Muscle of arm (tissue), 14 donors: ENCODE data around the gene BMAL2. TPM values are rescaled to one million over a fixed set of nuclear protein-coding genes. Genes with fewer than 3 reads are reported as not detected.

Experiments
- DNase-seq: peaks from one replicate; pipeline ENCODE4 v3.0.0-alpha.2; 2013
- long read RNA-seq, 11 donors: transcript quantifications; one replicate each; lab custom pipeline, GENCODE V29; 2026
- polyA plus RNA-seq, 12 donors: library from polyadenylated mRNA; unstranded; fragments of 120-200 nt; gene quantifications; one replicate each; pipeline ENCODE4 v1.2.1, GENCODE V29; 2013; ENCODE audit not compliant: insufficient read length in 12 of 12

The BMAL2 gene, protein sequence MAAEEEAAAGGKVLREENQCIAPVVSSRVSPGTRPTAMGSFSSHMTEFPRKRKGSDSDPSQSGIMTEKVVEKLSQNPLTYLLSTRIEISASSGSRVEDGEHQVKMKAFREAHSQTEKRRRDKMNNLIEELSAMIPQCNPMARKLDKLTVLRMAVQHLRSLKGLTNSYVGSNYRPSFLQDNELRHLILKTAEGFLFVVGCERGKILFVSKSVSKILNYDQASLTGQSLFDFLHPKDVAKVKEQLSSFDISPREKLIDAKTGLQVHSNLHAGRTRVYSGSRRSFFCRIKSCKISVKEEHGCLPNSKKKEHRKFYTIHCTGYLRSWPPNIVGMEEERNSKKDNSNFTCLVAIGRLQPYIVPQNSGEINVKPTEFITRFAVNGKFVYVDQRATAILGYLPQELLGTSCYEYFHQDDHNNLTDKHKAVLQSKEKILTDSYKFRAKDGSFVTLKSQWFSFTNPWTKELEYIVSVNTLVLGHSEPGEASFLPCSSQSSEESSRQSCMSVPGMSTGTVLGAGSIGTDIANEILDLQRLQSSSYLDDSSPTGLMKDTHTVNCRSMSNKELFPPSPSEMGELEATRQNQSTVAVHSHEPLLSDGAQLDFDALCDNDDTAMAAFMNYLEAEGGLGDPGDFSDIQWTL
- 1 to 10 TPM in 10 of 12 donors, not detected in 2; 1.4 to 4.7 (median 1.9) TPM for polyA plus RNA-seq
- long read RNA-seq, donor 1, partial matches to known transcripts, result 0 of 1 reads
- long read RNA-seq, donor 1, other reads (novel, unspliced or antisense), result 0 of 1 reads
- long read RNA-seq, donor 2, partial matches to known transcripts, result 0 of 2 reads
- long read RNA-seq, donor 2, other reads (novel, unspliced or antisense), result 0 of 2 reads
- long read RNA-seq, donor 3, result 0 reads
- long read RNA-seq, donor 4, result 0 reads
- long read RNA-seq, donor 5, result 0 reads
- long read RNA-seq, donor 6, result 0 reads
- long read RNA-seq, donor 7, result 0 reads
- long read RNA-seq, donor 8, result 0 reads
- long read RNA-seq, donor 9, result 0 reads
- long read RNA-seq, donor 10, result 0 reads
- long read RNA-seq, donor 11, result 0 reads

DNA sequence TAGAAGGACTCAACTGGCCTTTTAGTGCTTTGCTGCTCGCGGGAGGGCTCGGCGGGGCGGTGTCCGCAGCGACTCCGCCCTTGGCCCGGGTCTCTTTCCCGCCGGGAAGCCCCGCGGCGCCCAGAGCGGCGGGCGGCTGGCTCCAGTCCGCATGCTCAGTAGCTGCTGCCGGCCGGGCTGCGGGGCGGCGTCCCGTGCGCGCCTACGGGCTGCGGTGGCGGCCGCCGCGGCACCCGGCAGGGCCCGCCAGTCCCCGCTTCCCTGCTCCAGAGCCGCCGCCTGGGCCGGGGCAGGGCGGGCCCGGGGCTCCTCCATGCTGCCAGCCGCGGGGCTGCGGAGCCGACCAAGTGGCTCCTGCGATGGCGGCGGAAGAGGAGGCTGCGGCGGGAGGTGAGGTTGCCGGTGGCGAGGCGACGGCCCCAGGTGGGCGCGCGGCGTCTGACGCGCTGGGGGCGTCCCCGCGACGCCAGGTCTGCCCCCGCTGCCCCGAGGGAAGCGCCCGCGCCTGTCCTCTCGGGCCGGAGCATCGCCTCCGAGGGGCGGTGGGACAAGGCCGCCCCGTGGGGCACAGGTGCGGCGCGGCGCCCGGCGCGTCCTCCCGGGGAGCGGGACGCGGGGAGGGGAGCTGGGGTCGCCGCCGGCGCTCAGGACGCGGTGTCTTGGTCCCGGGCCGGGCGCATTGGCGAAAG is at the start of gene BMAL2:
Gene BMAL2, plus strand, starts transcription at position 123 of the 689 bp plus-strand sequence. Its CDS starts 237 bp downstream, at position 360.
- no peak for DNase-seq

DNA sequence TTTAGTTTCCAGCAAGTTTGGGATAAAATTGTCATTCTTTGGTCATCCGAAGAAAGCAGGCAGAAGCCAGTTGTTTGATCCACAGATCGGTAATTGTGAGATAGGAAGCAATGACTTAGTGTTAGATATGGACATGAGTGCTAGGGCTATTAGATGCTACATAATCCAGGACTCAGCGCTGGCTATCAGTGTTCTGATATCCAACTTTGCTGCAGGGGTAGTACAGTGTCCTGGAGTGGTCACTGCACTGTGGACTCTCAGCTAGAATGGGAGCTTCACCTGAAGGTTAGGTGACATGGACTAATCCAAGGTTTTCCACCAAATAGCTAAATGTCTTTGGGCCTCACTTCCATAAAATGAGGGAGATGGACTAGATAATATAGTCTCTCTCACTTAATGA is 48.6 kb upstream of the BMAL2 start:
- DNase-seq, result no peak

DNA sequence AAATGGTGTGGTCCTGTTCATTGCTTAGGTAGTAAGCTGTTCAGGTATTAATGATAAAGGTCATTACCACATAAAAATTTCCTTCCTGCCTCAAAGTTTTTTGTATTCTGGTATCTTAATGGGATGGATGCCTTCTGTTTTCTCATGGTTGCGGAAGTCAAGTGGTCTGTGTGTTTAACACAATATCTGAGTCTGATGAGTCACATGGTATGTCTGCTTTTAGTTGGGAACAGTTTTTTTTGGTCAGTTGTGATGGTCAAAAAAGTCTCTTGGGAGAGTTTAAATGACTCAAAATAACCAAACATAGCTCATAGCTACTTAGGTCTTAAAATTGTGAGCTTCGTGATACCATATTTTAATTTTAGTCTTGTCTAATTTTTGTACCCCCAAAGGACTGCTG is 47.9 kb upstream of the BMAL2 start:
- DNase-seq, result no peak

DNA sequence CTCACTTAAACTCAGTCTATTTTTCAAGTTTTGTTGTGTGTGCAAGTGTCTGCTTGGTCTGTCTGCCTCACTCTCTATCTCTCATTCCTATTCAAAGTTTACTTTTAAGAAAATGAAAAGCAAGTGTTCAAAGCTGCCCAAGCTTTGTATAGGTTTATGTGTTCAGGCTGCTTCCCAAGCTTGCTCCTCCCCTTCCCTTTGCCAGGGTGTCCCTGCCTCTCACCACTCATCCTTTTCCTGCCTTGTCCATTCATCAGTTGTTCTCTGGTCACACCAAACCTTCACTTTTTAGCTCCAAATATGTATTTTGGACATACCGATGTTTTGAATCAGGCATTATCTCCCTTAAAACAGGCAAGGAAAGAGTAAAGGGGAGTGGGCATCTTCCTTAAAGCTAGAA is 47.2 kb upstream of the BMAL2 start:
- DNase-seq, result no peak

DNA sequence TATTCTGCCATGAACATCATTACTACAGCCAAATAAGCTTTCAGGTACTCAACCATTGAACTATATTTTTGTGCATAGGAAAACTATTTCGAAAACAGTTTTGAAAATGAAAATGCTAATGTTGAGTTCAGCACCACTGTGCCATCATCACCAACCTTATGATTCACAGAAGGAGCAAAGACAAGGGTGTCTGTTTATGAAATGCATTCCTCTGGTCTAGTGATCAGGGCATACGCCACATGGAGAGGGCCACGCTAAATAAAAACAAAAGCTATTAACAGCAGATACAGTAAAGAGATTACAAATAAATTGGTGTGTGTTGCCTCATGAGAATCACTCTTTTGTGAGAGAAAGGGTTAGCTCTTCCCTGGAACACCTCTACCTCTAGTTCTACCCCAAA is 43.2 kb upstream of the BMAL2 start:
- DNase-seq, result no peak

DNA sequence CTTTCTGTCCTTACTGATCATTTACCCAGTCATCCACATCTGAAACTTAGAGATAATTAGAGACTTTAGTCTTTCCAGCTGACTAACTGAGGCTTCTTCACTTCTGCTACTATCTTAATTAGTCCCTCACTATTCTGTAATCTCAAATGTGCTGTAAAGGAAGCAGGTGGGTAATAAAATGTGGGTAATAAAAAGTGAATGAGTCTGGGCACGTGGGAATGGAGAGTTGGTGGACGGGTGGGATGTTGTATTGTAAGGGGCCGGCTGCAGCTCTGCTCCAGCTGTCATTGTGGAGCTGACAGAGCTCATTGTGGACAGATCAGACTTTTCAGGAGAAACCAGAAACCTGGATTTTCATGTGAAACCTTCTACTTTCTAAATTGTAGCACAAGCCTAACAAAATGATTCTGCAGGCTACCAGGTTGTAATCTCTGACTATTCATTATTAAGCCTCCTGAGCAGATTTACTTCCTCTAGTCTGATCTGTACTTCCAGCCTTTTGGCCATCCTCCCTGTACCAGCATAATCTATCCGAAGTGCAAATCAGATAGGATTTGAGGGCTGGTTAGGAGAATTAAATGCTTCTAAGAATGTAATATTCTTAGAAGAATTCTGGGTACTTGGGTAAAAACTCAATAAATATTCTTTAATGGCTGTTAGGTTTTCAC is 42.0 kb upstream of the BMAL2 start:
- DNase-seq, result no peak

DNA sequence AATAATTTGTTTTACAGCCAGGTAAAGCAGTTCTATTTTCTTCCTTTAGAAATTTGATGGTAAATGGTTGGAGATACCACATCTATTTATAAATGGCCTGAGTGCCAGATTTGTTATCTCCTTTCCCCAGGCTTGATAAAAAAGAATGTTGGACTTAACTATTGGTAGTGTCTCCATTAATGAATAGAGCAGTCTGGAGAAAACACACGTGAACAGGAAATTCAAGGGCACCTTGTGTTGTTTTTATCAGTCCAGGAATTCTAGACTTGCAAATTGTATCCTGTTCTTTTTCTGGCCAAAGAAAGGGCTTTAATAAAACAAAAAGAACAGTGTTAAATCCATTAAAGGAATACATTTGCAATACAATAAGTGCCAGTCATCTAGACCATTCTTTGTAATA is 40.8 kb upstream of the BMAL2 start:
- DNase-seq, result no peak

DNA sequence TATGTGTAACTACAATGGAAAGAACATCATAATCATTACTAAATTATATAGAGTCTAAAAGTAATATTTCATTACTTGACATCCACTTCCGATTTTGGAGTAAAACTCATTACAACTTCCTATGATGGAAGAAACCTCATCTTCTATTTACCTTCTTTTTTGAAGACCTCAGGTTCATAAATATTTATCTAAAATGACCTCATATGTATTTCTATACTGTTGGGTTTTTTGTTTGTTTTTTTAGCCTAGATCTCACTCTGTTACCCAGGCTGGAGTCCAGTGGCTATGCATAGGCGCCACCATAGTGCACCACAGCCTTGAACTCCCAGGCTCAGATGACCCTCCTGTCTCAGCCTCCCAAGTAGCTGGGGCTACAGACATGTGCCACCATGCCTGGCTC is 39.9 kb upstream of the BMAL2 start:
- no peak for DNase-seq

DNA sequence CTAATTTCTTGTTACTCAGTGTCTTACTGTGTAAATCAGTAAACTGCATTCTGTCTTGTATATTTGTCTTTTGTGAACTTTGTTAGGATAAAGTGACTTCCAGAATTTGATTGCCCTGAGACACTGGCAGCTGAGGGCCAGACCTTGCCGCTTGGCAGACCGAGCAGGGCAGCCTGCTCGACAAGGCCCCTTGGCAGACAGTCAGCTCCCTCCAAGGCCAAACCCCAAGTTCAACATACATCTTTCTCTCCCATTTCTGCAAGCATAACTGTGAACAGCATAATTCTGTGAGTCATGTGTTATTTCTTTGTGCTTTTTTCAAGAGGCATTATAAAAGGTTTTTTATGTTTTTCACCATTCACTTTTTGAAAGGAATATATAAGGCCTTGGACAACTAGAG is 39.2 kb upstream of the BMAL2 start:
- no peak for DNase-seq

DNA sequence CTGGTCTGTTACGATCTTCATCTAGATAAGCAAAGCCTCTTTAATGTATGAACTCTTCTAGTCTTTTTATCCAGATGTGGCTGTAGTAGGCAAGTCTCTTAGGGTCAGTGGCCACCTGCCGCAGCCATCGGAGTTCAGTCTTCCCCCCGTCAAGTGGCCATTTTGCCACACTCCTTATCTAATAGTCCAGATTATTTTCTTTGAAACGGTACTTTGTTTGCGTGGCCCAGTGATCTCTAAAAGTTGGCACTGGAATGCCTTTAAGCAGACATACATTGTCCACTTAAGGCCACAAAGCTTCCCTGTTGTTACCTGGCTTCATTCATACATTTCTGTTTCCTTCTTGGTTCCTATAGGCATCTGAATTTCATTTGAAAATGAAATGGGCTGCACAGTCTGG is 36.0 kb upstream of the BMAL2 start:
- DNase-seq, result no peak

DNA sequence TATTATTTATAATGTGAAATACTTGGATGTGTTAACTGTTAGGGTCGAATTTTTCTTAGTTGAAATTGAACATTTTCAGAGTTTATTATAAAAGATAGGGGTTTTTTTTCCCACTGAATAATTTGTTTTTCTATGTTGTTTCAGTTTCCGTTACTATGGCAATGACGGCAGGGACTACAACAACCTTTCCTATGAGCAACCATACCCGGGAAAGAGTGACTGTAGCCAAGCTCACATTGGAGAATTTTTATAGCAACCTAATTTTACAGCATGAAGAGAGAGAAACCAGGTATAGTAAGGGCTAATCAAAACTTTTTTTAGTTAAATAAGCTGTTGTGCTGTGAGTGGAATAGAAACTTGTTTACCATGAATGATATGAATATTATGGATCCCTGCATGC is 35.1 kb upstream of the BMAL2 start:
- DNase-seq, result peak; percentile 11

DNA sequence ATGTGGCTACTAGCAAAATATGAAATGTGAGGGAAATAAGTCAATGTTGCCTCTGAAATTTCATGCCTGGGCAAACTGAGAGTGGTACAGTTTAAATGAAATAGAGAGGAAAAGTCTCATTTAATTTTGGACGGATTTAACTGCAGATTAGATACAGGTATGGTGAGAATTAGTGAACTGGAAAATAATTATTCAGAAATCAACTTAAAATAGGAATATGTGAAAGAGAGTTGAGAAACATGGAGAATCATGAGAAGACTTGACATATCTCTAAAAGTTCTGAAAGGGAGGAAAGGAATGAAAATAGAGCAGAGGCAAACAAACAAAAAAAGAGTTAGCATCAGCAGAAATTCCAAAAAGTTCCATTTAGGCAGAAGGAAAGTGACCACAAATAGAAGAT is 33.5 kb upstream of the BMAL2 start:
- DNase-seq, result no peak

DNA sequence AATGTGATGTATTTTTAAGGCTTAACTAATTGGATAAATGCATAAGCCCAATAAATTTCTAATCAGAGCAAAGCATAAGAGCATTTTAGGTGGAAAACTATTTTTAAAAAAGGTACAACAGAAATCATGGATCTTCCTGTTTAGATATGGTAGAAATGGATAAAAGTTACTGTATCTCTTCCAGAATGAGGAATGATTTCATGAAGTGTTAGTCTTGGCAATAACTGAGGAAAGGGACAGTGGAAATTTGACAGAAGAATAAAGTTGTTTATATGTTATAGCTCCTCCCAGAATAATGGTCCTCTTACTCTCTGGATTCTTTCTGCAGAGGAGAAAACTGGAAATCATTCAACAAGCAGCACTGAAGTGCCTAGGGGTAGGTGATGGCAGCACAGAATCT is 32.4 kb upstream of the BMAL2 start:
- DNase-seq, result no peak

DNA sequence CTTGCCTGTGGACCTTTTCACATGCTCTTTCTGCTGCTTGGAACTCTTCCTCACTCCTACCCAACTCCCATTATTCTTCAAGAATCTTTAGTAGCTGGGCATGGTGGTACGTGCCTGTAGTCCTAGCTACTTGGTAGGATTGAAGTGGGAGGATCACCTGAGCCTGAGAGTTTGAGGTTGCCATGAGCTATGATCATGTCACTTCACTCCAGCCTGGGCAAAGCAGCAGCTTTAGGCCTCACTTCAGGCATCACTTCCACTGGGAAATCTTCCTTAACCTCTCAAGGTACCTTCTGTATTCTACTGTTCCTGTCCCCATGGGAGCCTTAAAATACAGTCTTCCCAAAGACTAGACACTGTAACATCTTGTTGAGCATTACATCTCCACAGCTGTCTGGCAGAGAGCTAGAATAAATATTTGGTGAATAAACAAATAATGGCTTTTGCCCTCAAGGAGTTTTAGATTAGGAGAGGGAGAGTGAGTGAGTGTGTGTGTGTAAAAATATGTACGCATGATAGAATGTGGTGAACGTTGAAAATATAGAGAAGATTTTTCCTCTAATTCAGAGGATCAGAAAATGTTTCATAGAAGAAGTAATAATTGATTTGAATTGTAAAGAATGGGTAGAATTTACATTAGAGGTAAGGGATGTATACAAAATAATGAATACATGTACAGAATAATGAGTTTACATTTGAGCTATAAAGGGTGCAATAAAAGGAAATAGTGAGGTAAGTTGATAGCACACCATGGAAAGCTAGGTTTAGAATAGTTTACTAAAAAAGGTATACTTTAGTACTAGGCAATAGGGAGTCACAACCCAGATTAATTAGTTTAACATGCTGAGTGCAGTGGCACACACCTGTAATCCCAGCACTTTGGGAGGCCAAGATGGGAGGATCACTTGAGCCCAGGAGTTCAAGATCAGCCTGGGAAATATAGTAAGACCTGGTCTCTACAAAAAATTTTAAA is 29.2 kb upstream of the BMAL2 start:
- DNase-seq, result no peak

DNA sequence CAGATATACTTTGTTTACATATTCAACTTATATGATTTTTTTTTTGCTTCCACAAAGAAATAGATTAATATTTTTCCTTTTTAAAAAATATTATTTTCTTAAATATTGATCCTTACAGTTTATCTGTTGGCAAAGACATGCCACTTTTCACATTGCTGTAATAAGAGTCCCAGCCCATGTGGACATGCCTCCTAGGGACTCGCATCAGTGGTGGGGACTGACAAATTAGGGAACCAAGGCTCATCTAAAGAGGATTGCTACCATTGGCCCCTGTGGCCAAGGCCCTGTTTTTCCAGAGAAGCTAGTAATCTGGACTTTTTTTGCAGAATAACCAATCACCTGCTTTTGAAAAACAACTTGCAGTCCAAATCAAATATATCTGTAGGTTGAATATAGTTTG is 27.8 kb upstream of the BMAL2 start:
- no peak for DNase-seq

DNA sequence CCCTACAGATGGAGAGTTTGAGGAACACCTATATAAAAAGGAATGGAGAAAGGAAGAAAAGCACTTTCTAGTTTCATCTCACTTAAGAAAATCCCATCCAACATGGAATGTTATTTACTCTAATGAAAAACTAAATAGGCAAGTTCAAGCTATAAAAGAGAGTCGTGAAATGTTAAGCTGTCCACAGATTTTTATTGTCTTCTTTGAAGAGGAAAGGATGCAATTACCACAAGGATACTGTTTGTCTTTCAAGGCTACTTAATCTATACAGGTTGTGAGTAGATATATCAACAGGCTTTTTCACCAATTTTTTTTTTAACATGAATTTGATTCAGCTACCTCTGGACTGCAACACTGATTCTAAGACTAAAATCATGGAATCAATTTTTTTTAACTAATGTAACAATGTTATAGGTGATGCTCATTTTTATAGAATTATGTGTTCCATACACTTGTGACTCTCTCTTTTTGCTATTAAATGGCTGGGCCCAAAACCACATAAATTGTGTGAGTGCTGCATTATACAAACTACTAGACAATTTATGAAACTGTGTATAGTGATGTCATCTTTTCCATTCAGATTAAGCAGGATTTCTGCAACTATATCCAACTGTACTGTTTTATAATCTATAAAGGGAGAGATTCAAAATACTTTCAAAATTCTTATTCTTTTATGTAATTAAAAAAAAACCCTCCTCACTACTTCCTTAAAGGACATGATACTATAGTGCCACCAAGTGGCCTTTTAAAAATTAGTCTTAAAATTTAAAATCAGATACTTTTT is 26.8 kb upstream of the BMAL2 start:
- DNase-seq, result peak; percentile 31

DNA sequence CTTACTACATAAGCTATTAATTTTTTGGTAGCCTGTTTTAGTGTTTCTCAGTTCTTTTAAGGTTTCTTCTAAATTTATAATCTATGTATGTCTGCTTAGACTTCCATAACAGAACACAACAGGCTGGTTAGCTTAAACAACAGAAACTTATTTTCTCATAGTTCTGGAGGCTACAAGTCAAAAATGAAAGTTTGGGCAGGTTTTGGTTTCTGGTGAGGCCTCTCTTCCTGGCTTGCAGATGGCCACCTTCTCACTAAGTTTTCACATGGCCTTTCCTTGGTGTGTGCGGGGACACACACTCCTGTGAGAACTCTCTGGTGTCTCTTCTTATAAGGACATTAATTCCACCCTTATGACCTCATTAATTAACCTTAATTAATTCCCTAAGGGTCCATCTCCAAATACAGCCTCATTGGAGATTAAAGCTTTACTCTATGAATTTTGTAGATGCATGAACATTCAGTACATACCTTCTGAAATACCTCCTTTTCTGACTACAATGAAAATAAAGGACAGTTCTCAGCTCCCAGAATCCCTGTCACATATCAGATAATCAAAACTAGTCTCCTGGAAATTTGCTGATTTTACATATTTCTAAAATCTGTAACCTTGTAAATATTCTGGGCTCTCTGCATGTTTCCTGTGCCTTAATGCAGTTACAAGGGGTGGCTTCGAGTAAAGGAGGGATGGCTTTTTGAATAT is 23.2 kb upstream of the BMAL2 start:
- DNase-seq, result no peak

DNA sequence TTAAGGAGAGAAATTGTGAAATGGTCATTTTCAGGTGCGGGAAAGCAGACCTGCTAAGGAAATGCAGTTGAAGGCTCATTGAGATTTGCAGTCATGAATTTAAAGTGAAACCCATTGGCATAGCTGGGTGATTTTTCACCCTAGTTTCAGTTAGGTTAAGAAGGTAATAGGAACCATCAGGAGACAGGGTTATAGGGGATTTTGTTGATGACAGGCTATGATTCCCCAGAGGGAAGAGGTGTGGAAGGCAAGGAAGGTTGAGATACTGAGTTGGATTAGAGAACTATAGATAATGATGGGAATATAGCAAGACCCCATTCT is 22.7 kb upstream of the BMAL2 start:
- DNase-seq, result no peak

DNA sequence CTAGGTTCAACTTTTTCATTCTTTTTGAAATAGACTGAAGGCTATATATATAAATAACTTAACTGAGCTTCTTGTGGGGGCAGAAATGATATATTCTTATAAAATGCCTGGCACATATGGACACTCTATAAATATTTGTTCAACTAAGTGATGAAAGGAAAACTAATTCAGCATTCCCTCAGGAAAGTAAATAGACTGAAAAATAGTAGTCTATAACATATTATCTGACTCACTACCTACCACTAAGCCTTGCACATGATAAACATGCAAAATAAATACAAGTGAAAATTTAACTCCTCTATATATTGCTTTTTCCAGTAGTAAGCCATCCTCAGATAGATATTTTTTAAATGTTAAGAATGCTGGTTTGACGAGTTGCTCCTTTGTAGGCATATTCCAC is 15.7 kb upstream of the BMAL2 start:
- DNase-seq, result no peak
